GM23248 (cell line): ENCODE results near the gene STYXL2.

Experiments
- EZH2 ChIP-seq: fragments of 200-600 bp; sonication (generic); IDR thresholded peaks from 2 replicates; pipeline ENCODE4 v1.6.1; 2018; ENCODE audit warnings: antibody characterized with exemption, mild to moderate bottlenecking; ENCODE audit not compliant: insufficient read depth, poor library complexity, severe bottlenecking
- EZH2phosphoT487 ChIP-seq: fragments of 200-600 bp; sonication (generic); IDR thresholded peaks from 2 replicates; pipeline ENCODE4 v1.6.1; 2018; ENCODE audit warnings: antibody characterized with exemption, moderate library complexity, mild to moderate bottlenecking, low read depth; ENCODE audit not compliant: insufficient read depth

GRCh38 chr1:167052389-167052788 lies 41.5 kb upstream of the STYXL2 start:
- TF ChIP-seq EZH2 (no peak), EZH2phosphoT487 (no peak)
